ENCODE measurements around the gene YIPF5. TPM values are rescaled to one million over a fixed set of nuclear protein-coding genes. Genes with fewer than 3 reads are reported as not detected.

Gene YIPF5
- total RNA-seq, 1 donor from 2014 or later: 31.0 TPM

DNA sequence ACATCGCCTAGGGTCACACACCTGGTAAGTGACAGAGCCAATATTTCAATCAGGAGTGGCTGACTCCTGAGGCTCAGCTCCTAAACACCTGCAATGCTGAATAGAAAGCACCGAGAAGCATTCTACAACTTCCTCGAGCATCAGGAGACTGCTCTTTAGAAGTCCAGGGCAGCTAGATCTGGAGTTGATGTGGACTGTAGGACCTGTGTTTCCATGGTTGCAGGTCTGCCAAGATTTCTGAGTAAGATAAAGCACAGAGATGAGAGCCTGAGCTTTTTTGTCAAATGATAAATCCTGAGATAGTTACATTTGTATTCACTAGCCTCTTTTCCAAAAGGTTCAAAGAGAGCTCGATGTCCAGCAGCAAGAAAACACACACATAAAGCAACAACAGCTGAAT lies 43.8 kb downstream of the YIPF5 start:
- no peak overlapping the region for H3K27ac ChIP-seq
- no peak for DNase-seq (ENCODE audit: low spot score in 2 of 2)
- H3K9me3 ChIP-seq: no peaks in the 10 kb centered on the region
- no peaks in the 10 kb centered on the region for H3K36me3 ChIP-seq
- intact Hi-C loops (cut with DNase I): no loop called here
- no peaks in the 10 kb centered on the region for H3K27me3 ChIP-seq
- no peaks in the 10 kb centered on the region for H3K4me1 ChIP-seq
- TF ChIP-seq, protein P1, sequence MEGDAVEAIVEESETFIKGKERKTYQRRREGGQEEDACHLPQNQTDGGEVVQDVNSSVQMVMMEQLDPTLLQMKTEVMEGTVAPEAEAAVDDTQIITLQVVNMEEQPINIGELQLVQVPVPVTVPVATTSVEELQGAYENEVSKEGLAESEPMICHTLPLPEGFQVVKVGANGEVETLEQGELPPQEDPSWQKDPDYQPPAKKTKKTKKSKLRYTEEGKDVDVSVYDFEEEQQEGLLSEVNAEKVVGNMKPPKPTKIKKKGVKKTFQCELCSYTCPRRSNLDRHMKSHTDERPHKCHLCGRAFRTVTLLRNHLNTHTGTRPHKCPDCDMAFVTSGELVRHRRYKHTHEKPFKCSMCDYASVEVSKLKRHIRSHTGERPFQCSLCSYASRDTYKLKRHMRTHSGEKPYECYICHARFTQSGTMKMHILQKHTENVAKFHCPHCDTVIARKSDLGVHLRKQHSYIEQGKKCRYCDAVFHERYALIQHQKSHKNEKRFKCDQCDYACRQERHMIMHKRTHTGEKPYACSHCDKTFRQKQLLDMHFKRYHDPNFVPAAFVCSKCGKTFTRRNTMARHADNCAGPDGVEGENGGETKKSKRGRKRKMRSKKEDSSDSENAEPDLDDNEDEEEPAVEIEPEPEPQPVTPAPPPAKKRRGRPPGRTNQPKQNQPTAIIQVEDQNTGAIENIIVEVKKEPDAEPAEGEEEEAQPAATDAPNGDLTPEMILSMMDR (IDR thresholded peaks at IDR 0.05): no peak
- no peak overlapping the region for H3K4me3 ChIP-seq

DNA sequence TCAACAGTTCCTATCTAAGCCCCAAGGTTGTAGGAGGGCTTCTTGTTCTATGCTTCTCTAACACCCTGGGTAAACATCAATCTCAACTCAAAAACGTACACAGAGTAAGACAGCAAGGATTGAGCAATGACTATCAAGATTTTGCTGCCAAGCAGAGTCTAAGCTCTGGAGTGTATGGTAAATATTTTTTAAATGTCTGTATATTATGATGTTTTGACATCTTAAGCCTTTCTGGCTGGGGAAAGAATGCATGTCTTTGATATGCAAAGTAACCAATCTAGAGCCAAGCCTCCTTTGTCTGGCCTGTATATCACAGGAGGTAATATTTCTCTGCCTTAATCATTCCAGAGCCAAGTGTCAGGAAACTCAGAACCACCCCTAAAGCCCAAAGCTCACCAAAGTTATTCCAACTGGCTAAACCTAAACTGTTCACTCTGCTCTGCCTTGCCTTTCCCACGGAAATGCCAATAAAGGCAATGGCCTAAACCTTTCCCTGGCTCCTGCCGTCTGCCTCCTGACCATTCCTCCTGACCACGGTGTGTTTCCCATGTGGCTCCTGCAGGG lies 45.2 kb downstream of the YIPF5 start:
- Histone ChIP-seq H3K4me1 (no peaks in the 10 kb centered on the region), H3K9me3 (no peaks in the 10 kb centered on the region), H3K36me3 (no peaks in the 10 kb centered on the region), H3K27me3 (no peaks in the 10 kb centered on the region), H3K27ac (no peak overlapping the region), H3K4me3 (no peak overlapping the region)
- DNase-seq (ENCODE audit: low spot score in 2 of 2): no peak
- intact Hi-C loops (cut with DNase I): no loop called here
- TF ChIP-seq, protein P1 (IDR thresholded peaks at IDR 0.05): no peak

DNA sequence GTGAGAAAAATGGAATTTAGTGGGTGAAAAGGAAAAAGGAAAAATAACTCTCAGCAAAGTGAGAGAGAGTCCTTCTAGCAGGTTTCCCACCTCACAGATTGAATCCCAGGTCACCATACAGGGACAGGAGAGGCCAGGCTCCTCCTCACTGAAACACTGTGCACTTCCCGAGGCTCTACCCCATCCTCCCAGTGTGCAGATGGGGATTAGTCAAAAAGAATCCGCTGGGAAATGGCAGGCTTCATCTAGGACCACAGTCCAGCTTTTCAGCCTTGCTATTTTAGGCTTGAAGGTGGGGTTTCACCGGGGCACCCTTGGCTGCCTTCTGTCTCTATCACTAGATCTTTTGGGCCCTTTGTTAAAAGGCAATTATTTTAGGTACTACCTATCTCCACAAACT lies 47.8 kb downstream of the YIPF5 start:
- Histone ChIP-seq H3K27me3 (no peaks in the 10 kb centered on the region), H3K4me3 (no peak overlapping the region), H3K36me3 (no peaks in the 10 kb centered on the region), H3K4me1 (no peaks in the 10 kb centered on the region), H3K9me3 (no peaks in the 10 kb centered on the region), H3K27ac (no peak overlapping the region)
- intact Hi-C loops (cut with DNase I): no loop called here
- DNase-seq (ENCODE audit: low spot score in 2 of 2): no peak
- TF ChIP-seq, protein P1 (IDR thresholded peaks at IDR 0.05): no peak

DNA sequence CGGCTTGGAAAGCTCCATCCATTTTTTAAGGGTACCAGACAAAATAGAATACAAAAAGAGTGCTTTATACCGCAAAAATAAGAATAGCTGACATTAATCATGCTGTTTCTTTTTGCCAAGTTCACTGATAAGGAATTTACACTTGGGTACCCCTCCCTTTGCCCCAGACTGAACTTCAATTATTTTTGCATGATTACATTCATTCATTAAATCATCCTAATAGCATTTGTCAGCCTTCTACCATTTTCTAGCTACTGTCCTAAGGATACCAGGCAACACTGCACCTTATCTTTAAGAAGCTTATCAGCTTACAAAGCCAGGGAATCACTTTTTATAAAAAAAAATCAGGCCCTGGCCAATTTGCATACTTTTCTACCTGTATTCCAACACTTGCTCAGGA lies 48.4 kb downstream of the YIPF5 start:
- H3K27ac ChIP-seq: no peak overlapping the region
- TF ChIP-seq, protein P1 (IDR thresholded peaks at IDR 0.05): no peak
- no peak overlapping the region for H3K4me3 ChIP-seq
- no peaks in the 10 kb centered on the region for H3K4me1 ChIP-seq
- H3K27me3 ChIP-seq: no peaks in the 10 kb centered on the region
- intact Hi-C loops (cut with DNase I): no loop called here
- no peak for DNase-seq (ENCODE audit: low spot score in 2 of 2)
- no peaks in the 10 kb centered on the region for H3K9me3 ChIP-seq
- H3K36me3 ChIP-seq: no peaks in the 10 kb centered on the region

DNA sequence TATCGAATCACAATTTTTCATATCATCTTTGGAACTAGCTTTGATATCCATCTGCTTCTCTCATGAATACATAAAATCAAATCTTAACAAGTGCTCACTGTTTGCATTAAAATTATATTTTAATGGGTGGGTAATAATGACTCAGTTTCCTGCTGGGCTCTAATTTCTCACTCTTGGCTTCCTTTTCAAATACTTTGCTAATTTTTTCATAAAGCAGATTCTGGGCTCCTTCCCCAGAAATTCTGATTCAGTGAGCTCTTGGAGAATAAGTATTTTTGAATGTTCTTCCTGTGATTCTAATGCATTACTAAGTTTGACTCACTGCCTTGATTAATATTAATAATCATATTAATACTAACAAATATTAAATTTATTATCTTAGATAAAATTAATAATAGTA lies 48.9 kb downstream of the YIPF5 start:
- intact Hi-C loops (cut with DNase I): no loop called here
- no peak overlapping the region for H3K4me3 ChIP-seq
- H3K27me3 ChIP-seq: no peaks in the 10 kb centered on the region
- no peaks in the 10 kb centered on the region for H3K4me1 ChIP-seq
- no peaks in the 10 kb centered on the region for H3K9me3 ChIP-seq
- TF ChIP-seq, protein P1 (IDR thresholded peaks at IDR 0.05): no peak
- no peaks in the 10 kb centered on the region for H3K36me3 ChIP-seq
- no peak overlapping the region for H3K27ac ChIP-seq
- DNase-seq (ENCODE audit: low spot score in 2 of 2): no peak

DNA sequence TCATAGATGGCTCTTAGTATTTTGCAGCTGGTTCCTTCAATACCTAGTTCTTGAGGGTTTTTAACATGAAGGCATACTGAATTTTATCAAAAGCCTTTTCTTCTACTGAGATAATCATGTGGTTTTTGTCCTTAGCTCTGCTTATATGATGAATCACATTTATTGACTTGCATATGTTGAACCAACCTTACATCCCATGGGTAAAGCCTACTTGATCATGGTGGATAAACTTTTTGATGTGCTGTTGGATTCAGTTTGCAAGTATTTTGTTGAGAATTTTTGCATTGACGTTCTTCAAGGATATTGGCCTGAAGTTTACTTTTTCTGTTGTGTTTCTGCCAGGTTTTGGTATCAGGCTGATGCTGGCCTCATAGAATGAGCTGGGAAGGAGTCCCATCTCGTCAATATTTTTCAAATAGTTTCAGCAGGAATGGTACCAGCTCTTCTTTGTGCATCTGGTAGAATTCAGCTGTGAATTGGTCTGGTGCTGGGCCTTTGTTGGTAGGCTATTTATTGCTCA lies 49.7 kb downstream of the YIPF5 start:
- Histone ChIP-seq H3K9me3 (no peaks in the 10 kb centered on the region), H3K4me3 (no peak overlapping the region), H3K27ac (no peak overlapping the region), H3K4me1 (no peaks in the 10 kb centered on the region), H3K36me3 (no peaks in the 10 kb centered on the region), H3K27me3 (no peaks in the 10 kb centered on the region)
- intact Hi-C loops (cut with DNase I): no loop called here
- TF ChIP-seq, protein P1 (IDR thresholded peaks at IDR 0.05): no peak
- no peak for DNase-seq (ENCODE audit: low spot score in 2 of 2)

All from ascending aorta (tissue), 2 donors.